ENCODE data around the gene RNF7. TPM values are rescaled to one million over a fixed set of nuclear protein-coding genes. Genes with fewer than 3 reads are reported as not detected.

Gene RNF7
- total and polyA plus RNA-seq, 9 of the 15 experiments (the other 6 are each of a cell fraction or from before 2014, with no cell fraction given), result 38.8 to 133 (median 80.5) TPM

- DNase-seq (ENCODE audit: extremely low read depth in 1 of 4, low spot score in 3 of 4), result peak; percentile 61 to 86 (median 77)
- peak; percentile 91 for ATAC-seq
- Histone ChIP-seq H3K4me1 (replicated peaks in 1 of 2; ENCODE audit: control insufficient read depth in 2 of 2, insufficient read depth in 2 of 2, low read length in 2 of 2) (peaks cover 3 to 4% of the 10 kb centered on the region in 2 experiments; a peak in 3 of 5 replicates), H3K27me3 (ENCODE audit: control insufficient read depth in 2 of 2, insufficient read depth in 2 of 2, low read length in 2 of 2) (no peaks in the 10 kb centered on the region), H2AFZ (ENCODE audit: low read depth, low read length) (peak overlapping the region; percentile 48), H3K79me2 (ENCODE audit: control insufficient read depth, insufficient read depth, low read length) (no peaks in the 10 kb centered on the region), H4K20me1 (replicated peaks; ENCODE audit: control insufficient read depth, insufficient read depth, low read length) (no peaks in the 10 kb centered on the region), H3K9ac (ENCODE audit: insufficient read depth in 1 of 2, low read depth in 2 of 2, low read length in 2 of 2) (no peak overlapping the region), H3K4me2 (ENCODE audit: insufficient read depth, low read length) (no peak overlapping the region), H3K9me3 (replicated peaks; ENCODE audit: control insufficient read depth, insufficient read depth, low read depth, low read length) (peaks cover 2% of the 10 kb centered on the region; the same call in 1 of the 2 replicates), H3K27ac (ENCODE audit: extremely low read depth, low read depth, low read length) (no peak overlapping the region), H3K36me3 (ENCODE audit: control insufficient read depth, insufficient read depth, low read length) (no peaks in the 10 kb centered on the region), H3K9me1 (ENCODE audit: control insufficient read depth, insufficient read depth, low read length) (no peaks in the 10 kb centered on the region), H3K4me3 (no peak overlapping the region)
- 65% methylated on average over 6 of the region's 7 CpGs for WGBS (ENCODE audit: insufficient coverage, low coverage, missing lambda C conversion rate)
- ChIA-PET CTCF (ENCODE audit: low intra/inter-chr PET ratio) (no interaction called here), POLR2A (interaction anchor here (0.9 to 2.1 kb wide), 3 partner anchors 11 to 20 kb away, joined by 3 to 6 read pairs (median 5); no protein-coding TSS in a partner anchor)
- intact Hi-C loops (cut with micrococcal nuclease), result no loop called here
- FAIRE-seq, result peak; percentile 92
- in situ Hi-C loops (cut with MboI), result no loop called here
- no TSS peak for BruUV-seq (replicated peaks)
- TF ChIP-seq HNRNPH1 (optimal IDR thresholded peaks at IDR 0.05; ENCODE audit: low read depth, low read length), result no peak
- no peak for TF ChIP-seq LEF1 (IDR thresholded peaks at IDR 0.05)
- TF ChIP-seq ZHX1 (conservative IDR thresholded peaks at IDR 0.05; ENCODE audit: low read length), result no peak
- TF ChIP-seq RBM25 (IDR thresholded peaks at IDR 0.05; ENCODE audit: low read depth, low read length, severe bottlenecking), result peak; percentile 20
- TF ChIP-seq ZBTB33 (CRISPR knock-in tag; IDR thresholded peaks at IDR 0.05), result no peak
- TF ChIP-seq NELFE (IDR thresholded peaks at IDR 0.05; ENCODE audit: insufficient read depth, insufficient read length), result no peak
- TF ChIP-seq CC2D1A (IDR thresholded peaks at IDR 0.05), result peak; percentile 84
- TF ChIP-seq ARNT (IDR thresholded peaks at IDR 0.05), result no peak
- peak; percentile 31 for TF ChIP-seq TFE3 (CRISPR knock-in tag; IDR thresholded peaks at IDR 0.05)
- no peak for TF ChIP-seq ZNF586 (CRISPR knock-in tag; conservative IDR thresholded peaks at IDR 0.05)
- no peak for TF ChIP-seq XRCC5 (IDR thresholded peaks at IDR 0.05; ENCODE audit: low read depth, low read length)
- TF ChIP-seq ZNF174 (CRISPR knock-in tag; IDR thresholded peaks at IDR 0.05), result no peak
- TF ChIP-seq CTCFL (IDR thresholded peaks at IDR 0.05; ENCODE audit: borderline replicate concordance, insufficient read depth, low read depth, low read length, poor library complexity, severe bottlenecking), result peak; percentile 16
- TF ChIP-seq CBFA2T2 (conservative IDR thresholded peaks at IDR 0.05), result peak; percentile 39; the same call in 1 of the 2 replicates
Measured at GRCh38 chr3:141789281-141789680, 51.2 kb downstream of the RNF7 start.

Measured in K562 (cell line).